GM08714 (cell line): ENCODE results near the gene GON4L.
"Not testable (repeated sequence)": the region's sequence is repeated elsewhere in the genome, so short reads cannot be mapped to it uniquely, and the experiment has no call there.

Experiments
- H3K4me3 ChIP-seq: fragments of 200-500 bp; sonication (Bioruptor generic); 2 replicates; pipeline ENCODE4 v1.5.1; 2014; ENCODE audit warnings: mild to moderate bottlenecking, low read length, inconsistent platforms
- ZNF274 ChIP-seq: IDR thresholded peaks from 2 replicates; pipeline ENCODE4 v1.6.1; 2012; ENCODE audit warnings: mild to moderate bottlenecking, low read depth, low read length

The GON4L gene

GRCh38 chr1:155813672-155814071 lies 43.3 kb downstream of the GON4L start:
- H3K4me3 ChIP-seq, result no peak overlapping the region
- no peak for TF ChIP-seq ZNF274

DNA sequence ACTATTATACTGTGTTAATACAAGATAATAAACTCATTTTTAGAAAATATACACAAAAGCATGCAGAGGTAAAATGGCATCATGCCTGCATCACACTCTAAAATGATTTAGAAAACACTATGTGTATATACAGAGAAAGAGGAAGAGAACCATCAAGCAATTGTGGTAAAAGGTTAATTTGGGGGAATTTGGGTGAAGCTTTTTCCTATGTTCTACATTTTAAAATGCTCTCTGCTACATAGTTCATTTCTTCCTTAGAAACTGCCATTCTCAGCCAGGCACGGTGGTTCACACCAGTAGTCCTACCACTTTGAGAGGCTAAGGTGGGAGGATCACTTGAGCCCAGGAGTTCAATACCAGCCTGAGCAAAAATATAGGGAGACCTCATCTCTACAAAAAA lies 44.1 kb downstream of the GON4L start:
- TF ChIP-seq ZNF274, result no peak
- no peak overlapping the region for H3K4me3 ChIP-seq

DNA sequence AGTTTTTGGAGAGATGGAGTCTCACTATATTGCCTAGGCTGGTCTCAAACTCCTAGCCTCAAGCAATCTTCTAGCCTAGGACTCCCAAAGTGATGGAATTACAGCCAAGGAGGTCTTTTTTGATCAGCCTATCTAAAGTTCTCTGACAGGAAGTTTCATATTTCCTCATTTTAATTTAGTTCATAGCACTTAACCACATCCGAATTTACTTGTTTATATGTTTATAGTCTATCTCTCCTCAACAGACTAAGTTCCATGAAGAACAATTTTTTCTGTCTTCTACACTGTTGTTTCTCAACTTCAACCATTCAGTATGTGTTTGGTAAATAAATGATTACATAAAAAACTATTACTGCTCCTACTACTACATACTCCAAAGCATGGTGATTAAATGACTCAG lies 47.9 kb downstream of the GON4L start:
- no peak for TF ChIP-seq ZNF274
- no peak overlapping the region for H3K4me3 ChIP-seq

GRCh38 chr1:155801149-155801548 lies 55.9 kb downstream of the GON4L start:
- no peak for TF ChIP-seq ZNF274
- H3K4me3 ChIP-seq, result no peak overlapping the region

GRCh38 chr1:155795618-155796017 lies 61.4 kb downstream of the GON4L start:
- H3K4me3 ChIP-seq, result not testable (repeated sequence)

GRCh38 chr1:155794605-155795245 lies 62.3 kb downstream of the GON4L start:
- no peak overlapping the region for H3K4me3 ChIP-seq
- TF ChIP-seq ZNF274, result no peak

GRCh38 chr1:155793213-155793612 lies 63.8 kb downstream of the GON4L start:
- TF ChIP-seq ZNF274, result no peak
- no peak overlapping the region for H3K4me3 ChIP-seq

GRCh38 chr1:155777582-155777981 lies 79.4 kb downstream of the GON4L start:
- no peak for TF ChIP-seq ZNF274
- no peak overlapping the region for H3K4me3 ChIP-seq

DNA sequence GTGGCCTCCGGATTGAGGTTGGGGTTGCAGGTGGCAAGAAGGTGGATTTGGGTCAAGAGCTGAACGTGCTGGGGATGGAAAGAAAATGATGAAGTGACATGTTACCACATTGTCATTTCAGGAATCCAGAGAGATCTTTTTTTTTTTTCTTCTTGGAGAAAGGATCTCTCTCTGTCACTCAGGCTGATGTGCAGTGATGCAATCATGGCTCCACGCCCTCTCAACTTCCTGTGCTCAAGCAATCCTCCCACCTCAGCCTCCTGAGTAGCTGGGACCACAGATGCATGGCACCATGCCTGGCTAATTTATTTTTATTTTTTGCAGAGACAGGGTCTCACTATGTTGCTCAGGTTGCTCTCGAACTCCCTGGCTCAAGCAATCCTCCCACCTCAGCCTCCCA lies 80.6 kb downstream of the GON4L start:
- no peak for TF ChIP-seq ZNF274

GRCh38 chr1:155773221-155773620 lies 83.8 kb downstream of the GON4L start:
- TF ChIP-seq ZNF274, result no peak
- H3K4me3 ChIP-seq, result no peak overlapping the region

More for the DNA sequence above, 80.6 kb downstream of the GON4L start:
- H3K4me3 ChIP-seq, result no peak overlapping the region

DNA sequence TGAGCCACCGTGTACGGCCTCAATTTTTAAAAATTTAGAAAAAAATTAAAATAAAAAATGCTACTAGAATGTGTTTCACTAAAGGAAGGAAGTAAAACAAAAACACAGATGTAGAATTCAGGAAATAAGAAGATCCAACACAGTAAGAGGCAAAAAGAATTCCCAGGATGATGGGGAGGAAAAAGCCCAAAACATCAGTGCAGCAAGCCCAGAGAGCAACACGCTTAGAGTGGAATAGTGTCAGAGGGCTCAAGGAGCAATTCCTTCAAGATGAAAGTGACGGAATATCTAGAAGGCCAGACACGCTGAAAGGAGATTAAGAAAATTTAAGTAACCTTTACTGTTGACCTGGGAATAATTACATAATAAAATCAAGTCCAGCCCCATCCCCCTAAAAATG lies 87.8 kb downstream of the GON4L start:
- no peak overlapping the region for H3K4me3 ChIP-seq
- no peak for TF ChIP-seq ZNF274

DNA sequence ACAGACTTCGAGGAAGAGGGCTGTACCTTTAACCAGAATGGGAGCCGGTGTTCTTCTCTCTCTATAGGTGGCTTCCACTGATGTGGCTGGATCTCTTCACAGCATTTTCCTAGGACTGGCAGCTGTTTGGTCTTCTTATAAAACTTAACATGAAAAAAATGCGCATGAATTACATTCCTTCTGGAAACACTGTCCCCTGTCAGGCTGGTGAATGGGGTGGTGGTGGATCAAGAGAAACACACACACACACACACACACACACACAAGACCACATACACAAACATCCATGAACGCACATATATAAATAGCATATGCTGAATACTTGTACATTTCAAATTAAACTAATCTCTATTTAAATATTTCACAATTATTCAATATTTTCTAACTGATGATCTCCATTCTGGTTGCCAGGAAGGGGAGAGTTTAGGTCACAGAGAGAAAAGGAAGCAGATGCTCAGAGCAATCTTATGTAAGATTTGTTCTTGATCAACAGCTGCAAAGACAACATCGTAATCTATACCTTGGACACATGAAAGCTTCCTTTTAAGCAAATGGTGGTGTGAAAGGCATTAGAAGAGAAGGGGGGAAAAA lies 89.5 kb downstream of the GON4L start:
- H3K4me3 ChIP-seq, result not testable (repeated sequence)

- not testable (repeated sequence) for H3K4me3 ChIP-seq
Observed at GRCh38 chr1:155763989-155764388, 93.0 kb downstream of the GON4L start.

DNA sequence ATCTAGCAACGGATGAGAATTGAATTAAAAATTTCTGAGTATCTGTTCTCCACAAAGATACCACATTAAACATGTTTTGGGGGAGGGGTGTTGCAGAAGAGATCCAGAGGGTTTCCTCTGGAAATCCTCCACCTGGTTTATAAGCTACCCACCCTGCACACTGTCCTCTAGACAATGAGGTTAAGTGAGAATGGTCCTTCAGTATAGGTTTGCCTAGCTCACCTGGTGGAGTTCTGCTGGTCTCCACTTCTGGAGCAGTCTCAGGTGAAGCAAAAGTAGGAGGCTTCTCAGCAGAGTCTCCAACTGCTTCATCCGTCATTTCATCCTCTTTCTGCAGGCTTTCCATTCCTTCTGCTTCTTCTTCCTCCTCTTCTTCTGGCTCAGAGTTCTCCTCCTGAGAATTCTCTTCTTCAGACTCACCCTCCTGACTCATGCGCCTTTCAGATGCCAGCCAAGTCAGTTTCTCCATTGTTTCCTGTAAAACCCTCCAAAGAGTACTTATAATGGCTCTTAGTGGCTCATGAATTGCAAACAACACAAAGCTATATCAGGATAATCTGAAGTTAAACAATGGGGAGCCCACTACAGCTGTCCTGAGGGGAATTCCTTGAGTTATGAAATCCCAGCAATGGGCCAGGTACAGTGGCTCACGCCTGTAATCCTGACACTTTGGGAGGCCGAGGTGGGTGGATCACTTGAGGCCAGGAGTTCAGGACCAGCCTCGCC lies 93.8 kb downstream of the GON4L start:
- not testable (repeated sequence) for H3K4me3 ChIP-seq

GRCh38 chr1:155761736-155762405 lies 95.1 kb downstream of the GON4L start:
- no peak overlapping the region for H3K4me3 ChIP-seq
- TF ChIP-seq ZNF274, result no peak
